Stimulated activated CD4-positive, alpha-beta T cell treated with anti-CD3 and anti-CD28 coated beads, Interleukin-12 subunit alpha, Interleukin-12 subunit beta, amount 100 ng/mL, for 24 hours (primary cell): ENCODE measurements around the gene UBASH3B.
A peak's percentile ranks its signal among the peaks of the same experiment; 100 is the strongest.
"Not testable (repeated sequence)": the region's sequence is repeated elsewhere in the genome, so short reads cannot be mapped to it uniquely, and the experiment has no call there.

Source experiments
- DNase-seq, 2 experiments: peaks; one replicate each; pipeline ENCODE4 v3.0.0-alpha.2; 2020; ENCODE audit warnings: low read depth in 2 of 2

Gene UBASH3B

GRCh38 chr11:122707111-122707510, 51.6 kb downstream of the UBASH3B start:
- DNase-seq: no peak

GRCh38 chr11:122707901-122708300, 52.4 kb downstream of the UBASH3B start:
- DNase-seq: no peak

GRCh38 chr11:122709039-122709760, 53.7 kb downstream of the UBASH3B start:
- no peak for DNase-seq

GRCh38 chr11:122711362-122711761, 55.8 kb downstream of the UBASH3B start:
- no peak for DNase-seq

- DNase-seq: no peak
Observed at GRCh38 chr11:122711831-122712381, 56.4 kb downstream of the UBASH3B start.

GRCh38 chr11:122714004-122714403, 58.5 kb downstream of the UBASH3B start:
- no peak for DNase-seq

- no peak for DNase-seq
Observed at GRCh38 chr11:122714484-122714883, 59.0 kb downstream of the UBASH3B start.

- no peak for DNase-seq
Observed at GRCh38 chr11:122715548-122716440, 60.3 kb downstream of the UBASH3B start.

GRCh38 chr11:122717264-122717867, 61.8 kb downstream of the UBASH3B start:
- no peak for DNase-seq

GRCh38 chr11:122720107-122720881, 64.8 kb downstream of the UBASH3B start:
- no peak for DNase-seq

- DNase-seq: no peak
Observed at GRCh38 chr11:122721201-122721963, 65.9 kb downstream of the UBASH3B start.

- no peak for DNase-seq
Observed at GRCh38 chr11:122721964-122722266, 66.4 kb downstream of the UBASH3B start.

- no peak for DNase-seq
Observed at GRCh38 chr11:122723106-122723505, 67.6 kb downstream of the UBASH3B start.

- peak in 1 of 2 experiments; percentile 48 for DNase-seq
Observed at GRCh38 chr11:122723576-122723975, 68.1 kb downstream of the UBASH3B start.

- DNase-seq: no peak
Observed at GRCh38 chr11:122724520-122724919, 69.0 kb downstream of the UBASH3B start.

GRCh38 chr11:122726028-122726427, 70.5 kb downstream of the UBASH3B start:
- DNase-seq: no peak

GRCh38 chr11:122727101-122727929, 71.8 kb downstream of the UBASH3B start:
- no peak for DNase-seq

- DNase-seq: no peak
Observed at GRCh38 chr11:122728561-122728960, 73.0 kb downstream of the UBASH3B start.

GRCh38 chr11:122729139-122729538, 73.6 kb downstream of the UBASH3B start:
- DNase-seq: no peak

- not testable (repeated sequence) for DNase-seq
Observed at GRCh38 chr11:122730694-122731093, 75.2 kb downstream of the UBASH3B start.
